CD4-positive, alpha-beta T cell (primary cell): ENCODE data around the gene NEU1. TPM values are rescaled to one million over a fixed set of nuclear protein-coding genes. Genes with fewer than 3 reads are reported as not detected.

Experiments
- ATAC-seq: fragments of 200-7000 bp; cut with Tn5 transposase; one replicate; pipeline ENCODE4 v1.10.0; 2022; ENCODE audit warnings: mild to moderate bottlenecking; ENCODE audit not compliant: poor library complexity
- CTCF ChIA-PET: fragments of 350-600 bp; sonication (Branson Sonifier 250); formaldehyde crosslinking; loops from one replicate; lab custom pipeline; 2021; ENCODE audit warnings: antibody characterized with exemption, inconsistent platforms; lab: Charles Lee
- POLR2A ChIA-PET: fragments of 350-600 bp; sonication (Branson Sonifier 250); formaldehyde crosslinking; loops from one replicate; lab custom pipeline; 2021; ENCODE audit warnings: antibody characterized with exemption, inconsistent platforms; lab: Charles Lee
- DNase-seq, 14 experiments: peaks; one replicate each; pipeline ENCODE4 v3.0.0-alpha.2; 2013 to 2020; ENCODE audit warnings: mixed read lengths in 2 of 14
- H3K27ac ChIP-seq, 2 donors: one replicate each; pipeline versions ENCODE4 v1.5.1 to v1.7.0; 2013; ENCODE audit warnings: low read length in 2 of 2, low read depth in 1 of 2, mild to moderate bottlenecking in 1 of 2
- H3K27me3 ChIP-seq, 2 experiments: 1 replicate in 1 of 2; 2 replicates in 1 of 2; pipeline versions ENCODE4 v1.6.1 to v1.7.0; 2013; ENCODE audit warnings: low read length in 2 of 2, control low read depth in 1 of 2, mild to moderate bottlenecking in 1 of 2, moderate library complexity in 1 of 2; ENCODE audit not compliant: insufficient read depth in 2 of 2, control insufficient read depth in 1 of 2
- H3K36me3 ChIP-seq: one replicate; pipeline ENCODE4 v1.6.1; 2013; ENCODE audit warnings: low read length, control low read depth; ENCODE audit not compliant: insufficient read depth
- H3K4me1 ChIP-seq: one replicate; pipeline ENCODE4 v1.6.1; 2013; ENCODE audit warnings: low read length, control low read depth; ENCODE audit not compliant: insufficient read depth
- H3K4me3 ChIP-seq: one replicate; pipeline ENCODE4 v1.5.1; 2013; ENCODE audit warnings: mild to moderate bottlenecking, low read length, moderate library complexity
- H3K9me3 ChIP-seq, 2 experiments: 1 replicate in 1 of 2; 2 replicates in 1 of 2; pipeline versions ENCODE4 v1.6.1 to v1.7.0; 2013; ENCODE audit warnings: low read length in 2 of 2, mild to moderate bottlenecking in 2 of 2, control low read depth in 1 of 2, moderate library complexity in 1 of 2; ENCODE audit not compliant: control insufficient read depth in 1 of 2, insufficient read depth in 1 of 2
- H3K27ac Mint-ChIP-seq: one replicate; pipeline ENCODE4 v1.8.0; 2020; ENCODE audit warnings: mixed read lengths
- H3K27me3 Mint-ChIP-seq: one replicate; pipeline ENCODE4 v1.8.0; 2021; ENCODE audit warnings: mixed read lengths
- H3K36me3 Mint-ChIP-seq: one replicate; pipeline ENCODE4 v1.8.0; 2021; ENCODE audit warnings: low read depth, mixed read lengths
- H3K4me1 Mint-ChIP-seq: one replicate; pipeline ENCODE4 v1.8.0; 2021; ENCODE audit warnings: low read depth, mixed read lengths
- H3K4me3 Mint-ChIP-seq: one replicate; pipeline ENCODE4 v1.8.0; 2020; ENCODE audit warnings: mild to moderate bottlenecking, mixed read lengths
- H3K9me3 Mint-ChIP-seq: one replicate; pipeline ENCODE4 v1.8.0; 2020; ENCODE audit warnings: mixed read lengths
- intact Hi-C, 2 experiments: fragments of 100-400 bp; cut with DNase I in 1 of 2; cut with micrococcal nuclease in 1 of 2; formaldehyde crosslinking; loops; one replicate each; pipeline versions ENCODE4 v1.15.1 to v1.9.0; 2023 to 2025; cut with DNase I, micrococcal nuclease
- total RNA-seq, 174 experiments: library from RNA in 2 of 174; stranded (reverse) in 2 of 174; gene quantifications; one replicate each; pipeline ENCODE4 v1.2.3 and lab custom pipeline; 2021 to 2026
- TF ChIP-seq, protein P1 (sequence below): fragments of 200-600 bp; IDR thresholded peaks from one replicate; pipeline ENCODE4 v1.8.0; 2022; ENCODE audit warnings: antibody characterized with exemption, mild to moderate bottlenecking

The NEU1 gene
- total RNA-seq, 2 experiments from 2014 or later: 19.7 to 21.1 TPM

DNA sequence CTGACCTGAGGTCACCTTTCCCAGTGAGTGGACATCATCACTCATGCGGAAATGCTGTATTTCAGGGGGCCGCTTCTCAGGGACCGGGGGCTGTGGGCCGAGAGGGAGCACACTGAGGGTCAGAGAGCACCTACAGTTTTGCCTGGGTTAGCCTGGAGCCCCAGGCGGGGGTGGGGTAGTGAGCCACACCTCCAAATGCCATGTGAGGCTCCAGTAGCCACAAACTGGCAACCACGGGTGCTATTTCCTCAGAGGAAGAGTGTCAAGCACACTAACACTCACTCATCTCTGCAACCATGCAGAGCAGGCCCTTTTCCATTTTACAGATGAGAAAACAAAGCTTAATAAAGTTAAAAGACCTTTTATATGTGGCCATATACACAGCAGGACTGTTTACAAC is 30.2 kb upstream of the NEU1 start:
- ATAC-seq (no peak), DNase-seq (no peak)
- Histone ChIP-seq H3K27ac (no peak overlapping the region), H3K9me3 (no peaks in the 10 kb centered on the region), H3K27me3 (no peaks in the 10 kb centered on the region), H3K36me3 (peaks cover 54% of the 10 kb centered on the region), H3K4me1 (peaks cover 20% of the 10 kb centered on the region), H3K4me3 (no peak overlapping the region)
- TF ChIP-seq, protein P1, sequence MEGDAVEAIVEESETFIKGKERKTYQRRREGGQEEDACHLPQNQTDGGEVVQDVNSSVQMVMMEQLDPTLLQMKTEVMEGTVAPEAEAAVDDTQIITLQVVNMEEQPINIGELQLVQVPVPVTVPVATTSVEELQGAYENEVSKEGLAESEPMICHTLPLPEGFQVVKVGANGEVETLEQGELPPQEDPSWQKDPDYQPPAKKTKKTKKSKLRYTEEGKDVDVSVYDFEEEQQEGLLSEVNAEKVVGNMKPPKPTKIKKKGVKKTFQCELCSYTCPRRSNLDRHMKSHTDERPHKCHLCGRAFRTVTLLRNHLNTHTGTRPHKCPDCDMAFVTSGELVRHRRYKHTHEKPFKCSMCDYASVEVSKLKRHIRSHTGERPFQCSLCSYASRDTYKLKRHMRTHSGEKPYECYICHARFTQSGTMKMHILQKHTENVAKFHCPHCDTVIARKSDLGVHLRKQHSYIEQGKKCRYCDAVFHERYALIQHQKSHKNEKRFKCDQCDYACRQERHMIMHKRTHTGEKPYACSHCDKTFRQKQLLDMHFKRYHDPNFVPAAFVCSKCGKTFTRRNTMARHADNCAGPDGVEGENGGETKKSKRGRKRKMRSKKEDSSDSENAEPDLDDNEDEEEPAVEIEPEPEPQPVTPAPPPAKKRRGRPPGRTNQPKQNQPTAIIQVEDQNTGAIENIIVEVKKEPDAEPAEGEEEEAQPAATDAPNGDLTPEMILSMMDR: no peak
- intact Hi-C loops: no loop called here
- peaks cover 14% of the 10 kb centered on the region for H3K4me1 Mint-ChIP-seq
- peaks cover 73% of the 10 kb centered on the region for H3K36me3 Mint-ChIP-seq
- H3K4me3 Mint-ChIP-seq: no peak overlapping the region
- no peak overlapping the region for H3K27ac Mint-ChIP-seq
- no peaks in the 10 kb centered on the region for H3K27me3 Mint-ChIP-seq
- CTCF ChIA-PET: no interaction called here
- POLR2A ChIA-PET: no interaction called here
- no peaks in the 10 kb centered on the region for H3K9me3 Mint-ChIP-seq

DNA sequence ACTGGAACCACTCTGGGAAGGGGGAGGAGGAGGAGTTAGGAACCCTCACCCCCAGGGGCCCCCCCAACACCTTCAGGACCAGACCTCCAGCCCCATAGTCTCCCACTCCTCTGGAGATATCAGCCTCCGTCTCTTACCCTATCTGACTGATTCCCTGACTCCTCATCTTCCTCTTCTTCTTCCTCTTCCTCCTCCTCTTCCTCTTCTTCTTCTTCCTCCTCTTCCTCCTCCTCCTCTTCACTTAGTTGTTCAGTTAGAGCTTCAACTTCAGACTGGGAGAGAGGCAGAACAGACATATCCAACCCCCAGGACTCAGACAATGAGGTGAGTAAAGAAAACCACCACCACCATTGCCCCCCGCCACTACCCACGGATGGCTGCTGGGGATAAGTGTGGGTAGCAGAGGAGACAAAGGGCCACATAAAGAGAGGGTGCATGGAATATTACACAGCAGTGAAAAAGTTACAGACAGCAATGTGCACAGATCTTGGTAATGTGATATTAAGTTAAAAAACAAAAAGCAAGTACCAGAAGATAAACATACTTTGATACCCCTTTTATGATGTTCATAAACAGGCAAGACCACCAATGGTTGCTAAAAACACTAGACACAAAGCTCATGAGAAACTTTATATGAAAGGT is 26.8 kb upstream of the NEU1 start:
- peaks cover 8% of the 10 kb centered on the region for H3K4me1 ChIP-seq
- ChIA-PET POLR2A (no interaction called here), CTCF (interaction anchor here (1.1 to 1.6 kb wide), 2 partner anchors 9 to 24 kb away, joined by 3 read pairs; no protein-coding TSS in a partner anchor)
- no peak for ATAC-seq
- peaks cover 85% of the 10 kb centered on the region for H3K36me3 Mint-ChIP-seq
- H3K9me3 Mint-ChIP-seq: no peaks in the 10 kb centered on the region
- no peak overlapping the region for H3K4me3 Mint-ChIP-seq
- no peaks in the 10 kb centered on the region for H3K27me3 Mint-ChIP-seq
- TF ChIP-seq, protein P1: no peak
- intact Hi-C loops: no loop called here
- no peak overlapping the region for H3K27ac Mint-ChIP-seq
- no peaks in the 10 kb centered on the region for H3K9me3 ChIP-seq
- H3K4me3 ChIP-seq: no peak overlapping the region
- H3K4me1 Mint-ChIP-seq: no peaks in the 10 kb centered on the region
- H3K27me3 ChIP-seq: no peaks in the 10 kb centered on the region
- H3K27ac ChIP-seq: no peak overlapping the region
- H3K36me3 ChIP-seq: peaks cover 78% of the 10 kb centered on the region
- DNase-seq: no peak

DNA sequence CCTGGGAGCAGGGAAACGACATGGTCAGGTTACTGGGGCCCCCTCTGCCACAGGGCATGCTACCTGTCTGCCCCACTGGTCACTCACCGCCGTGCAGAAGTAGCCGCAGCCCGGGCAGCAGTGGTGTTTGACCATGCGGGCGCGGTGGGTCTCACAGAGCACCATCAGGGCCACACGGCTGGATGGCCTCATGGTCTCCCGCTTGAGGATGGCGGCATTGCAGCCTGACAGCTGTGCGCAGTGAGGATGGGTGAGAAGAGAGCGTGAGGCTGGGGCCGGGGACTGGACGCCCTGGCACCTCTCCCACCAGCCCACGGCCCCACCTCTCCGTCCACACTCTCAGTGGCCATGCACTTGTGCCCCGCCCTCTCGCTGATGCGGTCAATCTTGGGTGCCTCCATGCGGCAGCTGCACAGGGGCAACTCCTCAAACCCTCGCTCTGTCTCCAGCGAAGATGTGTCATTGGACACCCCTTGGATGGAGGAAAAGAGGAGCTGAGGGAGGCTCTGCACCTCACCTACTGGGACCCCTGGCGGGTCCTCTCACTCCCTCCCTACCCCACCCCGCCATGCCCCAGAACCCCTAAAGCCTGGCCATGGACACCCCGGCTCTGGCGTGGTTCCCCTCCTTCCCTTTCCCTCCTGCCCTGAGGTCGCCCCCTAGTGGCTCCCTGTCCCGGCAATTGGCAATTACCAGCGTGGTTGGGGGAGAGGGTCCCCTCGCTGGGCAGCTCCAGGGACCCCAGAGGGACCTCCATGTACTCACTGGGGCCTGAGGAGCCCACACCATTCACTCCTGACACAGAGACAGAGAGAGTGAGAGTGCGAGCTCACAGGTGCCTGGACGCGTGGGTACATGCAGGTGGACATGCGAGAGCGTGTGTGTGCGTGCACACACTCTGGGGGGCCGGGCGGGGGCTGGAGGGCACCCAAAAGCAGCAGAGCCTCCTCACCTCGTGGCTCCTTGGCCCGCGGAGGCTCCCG is 25.9 kb upstream of the NEU1 start:
- intact Hi-C loops: loop anchor here in 1 of 2 experiments (1.0 kb wide), 1 partner anchor 208 kb away; no protein-coding TSS in a partner anchor
- ATAC-seq: peak; percentile 70
- Histone ChIP-seq H3K9me3 (no peaks in the 10 kb centered on the region), H3K4me3 (no peak overlapping the region), H3K4me1 (peaks cover 8% of the 10 kb centered on the region), H3K36me3 (peaks cover 83% of the 10 kb centered on the region), H3K27ac (no peak overlapping the region), H3K27me3 (no peaks in the 10 kb centered on the region)
- TF ChIP-seq, protein P1: peak; percentile 84
- Mint-ChIP-seq H3K4me1 (no peaks in the 10 kb centered on the region), H3K36me3 (peaks cover 85% of the 10 kb centered on the region), H3K4me3 (no peak overlapping the region), H3K9me3 (no peaks in the 10 kb centered on the region), H3K27ac (no peak overlapping the region), H3K27me3 (no peaks in the 10 kb centered on the region)
- ChIA-PET CTCF (interaction anchor here (1.0 to 1.6 kb wide), 3 partner anchors 10 to 237 kb away, joined by 3 read pairs; no protein-coding TSS in a partner anchor), POLR2A (no interaction called here)
- peak; percentile 40 to 72 (median 52) for DNase-seq
